Measurements from ENCODE around the gene FOXO3.
"Not testable (repeated sequence)": the region's sequence is repeated elsewhere in the genome, so short reads cannot be mapped to it uniquely, and the experiment has no call there.

The FOXO3 gene

DNA sequence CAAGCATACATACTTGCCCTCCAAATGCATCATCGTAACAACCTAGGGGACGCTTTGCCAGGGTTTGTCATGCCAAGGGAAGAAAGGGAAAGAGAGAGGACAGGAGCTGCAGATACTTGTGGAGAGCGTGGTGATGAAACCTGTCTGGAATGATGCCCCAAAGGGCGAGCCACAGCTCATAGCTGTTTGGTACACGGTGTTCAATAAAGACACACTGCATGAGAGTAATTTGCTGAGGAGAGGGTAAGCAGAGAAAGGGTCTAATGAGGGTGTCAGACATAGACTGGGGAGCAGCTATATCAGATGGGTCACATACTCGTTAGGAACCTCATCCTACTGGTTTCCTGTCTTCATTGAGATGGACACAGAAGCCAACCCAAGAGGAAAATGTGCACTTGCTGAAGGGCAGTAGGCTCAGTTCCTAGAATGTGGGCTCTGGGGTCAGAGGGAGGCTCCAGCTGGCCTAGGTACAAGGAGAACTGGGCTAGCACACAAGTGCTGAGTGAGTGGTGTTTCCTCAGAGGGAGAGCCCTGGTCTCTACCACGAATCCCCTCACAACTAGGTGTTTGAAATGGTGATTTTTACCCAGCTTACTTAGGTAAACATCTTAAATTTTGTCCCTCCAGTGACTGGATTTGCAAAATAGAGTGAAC, 5.2 kb upstream of the FOXO3 start:
- no peak for DNase-seq (ENCODE audit: low read depth in 2 of 2)

- no peak for DNase-seq (ENCODE audit: low read depth in 2 of 2)
These were observed 4.5 kb upstream of the FOXO3 start for GRCh38 chr6:108556250-108556649.

- DNase-seq (ENCODE audit: low read depth in 2 of 2), result no peak
These were observed 3.7 kb upstream of the FOXO3 start for GRCh38 chr6:108556866-108557493.

GRCh38 chr6:108557494-108558371, 3.0 kb upstream of the FOXO3 start:
- peak in 1 of 2 experiments; percentile 53 for DNase-seq (ENCODE audit: low read depth in 2 of 2)

- peak; percentile 89 to 91 for DNase-seq (ENCODE audit: low read depth in 2 of 2)
These were observed 2.2 kb upstream of the FOXO3 start for GRCh38 chr6:108558372-108559096.

- peak; percentile 64 to 67 for DNase-seq (ENCODE audit: low read depth in 2 of 2)
These were observed 1.4 kb upstream of the FOXO3 start for GRCh38 chr6:108559097-108559883.

- no peak for DNase-seq (ENCODE audit: low read depth in 2 of 2)
These were observed 744 bp upstream of the FOXO3 start for GRCh38 chr6:108559884-108560462.

DNA sequence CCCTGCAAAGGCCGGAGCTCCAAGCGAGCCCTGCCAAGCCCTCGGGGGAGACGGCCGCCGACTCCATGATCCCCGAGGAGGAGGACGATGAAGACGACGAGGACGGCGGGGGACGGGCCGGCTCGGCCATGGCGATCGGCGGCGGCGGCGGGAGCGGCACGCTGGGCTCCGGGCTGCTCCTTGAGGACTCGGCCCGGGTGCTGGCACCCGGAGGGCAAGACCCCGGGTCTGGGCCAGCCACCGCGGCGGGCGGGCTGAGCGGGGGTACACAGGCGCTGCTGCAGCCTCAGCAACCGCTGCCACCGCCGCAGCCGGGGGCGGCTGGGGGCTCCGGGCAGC, 561 bp downstream of the FOXO3 start:
- DNase-seq (ENCODE audit: low read depth in 2 of 2), result not testable (repeated sequence)

DNA sequence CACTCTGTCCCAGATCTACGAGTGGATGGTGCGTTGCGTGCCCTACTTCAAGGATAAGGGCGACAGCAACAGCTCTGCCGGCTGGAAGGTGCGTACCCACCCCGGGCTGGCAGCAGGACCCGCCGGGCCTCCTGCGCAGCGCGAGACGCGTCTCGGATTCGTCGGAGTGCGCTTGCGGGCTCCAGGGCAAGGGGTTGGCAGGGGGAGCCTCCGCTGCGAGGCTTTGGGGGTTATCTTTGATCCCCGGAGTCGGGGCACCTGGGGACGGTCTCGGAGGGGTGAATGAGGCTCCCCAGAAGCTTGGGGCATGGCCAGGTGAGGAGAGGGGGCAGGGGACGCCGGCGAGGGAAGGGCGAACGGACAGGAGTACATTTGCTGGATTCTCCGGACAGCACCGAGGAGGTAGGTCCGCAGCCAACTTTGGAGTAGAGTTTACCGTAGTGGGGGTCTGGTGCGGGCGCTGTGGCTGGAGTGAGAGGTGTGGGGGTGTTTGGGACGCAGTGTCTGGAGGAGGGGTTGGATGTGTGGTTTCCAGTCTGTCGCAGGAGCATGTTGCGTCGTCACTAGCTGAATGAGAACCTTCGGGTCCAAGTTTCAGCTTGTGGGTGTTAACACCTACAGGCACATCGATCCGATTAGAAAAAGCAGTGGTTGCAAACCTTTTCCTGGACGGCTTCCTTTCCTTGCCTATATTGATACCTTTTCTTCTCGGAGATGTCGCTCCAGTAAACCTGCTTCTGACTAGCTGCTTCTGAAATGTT, 1.2 kb downstream of the FOXO3 start:
- no peak for DNase-seq (ENCODE audit: low read depth in 2 of 2)

DNA sequence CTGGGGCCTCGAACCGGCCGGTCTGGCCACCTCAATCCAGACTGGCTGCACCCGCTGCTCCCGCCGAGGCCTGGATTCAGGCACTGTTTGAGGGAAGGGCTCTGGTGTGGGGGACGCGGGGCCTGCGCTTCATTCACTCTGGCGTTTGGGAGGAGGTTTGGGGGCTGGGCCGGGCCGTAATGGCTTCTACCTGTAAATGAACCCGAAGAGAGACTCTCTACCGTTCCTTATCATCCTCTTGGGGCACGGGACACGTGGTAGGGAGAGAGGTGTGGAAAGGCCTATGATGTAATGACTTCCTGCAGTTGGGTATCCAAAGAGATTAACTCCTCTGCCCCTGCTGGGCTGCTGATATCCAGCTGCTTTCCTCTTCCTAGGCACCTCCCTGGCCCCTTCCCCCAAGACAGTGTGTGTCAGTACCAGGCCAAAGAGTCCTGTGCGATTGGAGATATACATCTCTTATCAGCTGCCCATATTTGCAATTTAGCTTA, 1.8 kb downstream of the FOXO3 start:
- no peak for DNase-seq (ENCODE audit: low read depth in 2 of 2)

- no peak for DNase-seq (ENCODE audit: low read depth in 2 of 2)
These were observed 2.6 kb downstream of the FOXO3 start for GRCh38 chr6:108563292-108563691.

DNA sequence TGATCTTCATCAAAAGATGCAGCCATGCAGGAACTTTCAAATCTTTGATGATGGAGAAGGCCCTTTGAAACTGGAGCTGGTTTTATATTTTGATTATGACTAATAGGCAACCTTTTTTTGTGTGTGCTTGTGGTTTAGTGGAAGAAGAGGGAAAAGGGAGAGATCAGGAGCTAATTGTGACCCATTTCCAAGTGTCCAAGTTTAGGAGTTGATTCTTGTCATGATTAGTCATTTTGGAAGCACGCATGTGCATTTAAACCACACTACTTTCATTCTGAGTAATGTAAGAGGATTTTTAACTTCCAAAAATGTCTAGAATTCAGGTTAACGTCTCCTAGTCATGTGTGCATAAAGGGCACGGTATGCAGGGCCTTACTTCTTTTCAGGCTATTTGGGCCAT, 3.5 kb downstream of the FOXO3 start:
- DNase-seq (ENCODE audit: low read depth in 2 of 2), result no peak

DNA sequence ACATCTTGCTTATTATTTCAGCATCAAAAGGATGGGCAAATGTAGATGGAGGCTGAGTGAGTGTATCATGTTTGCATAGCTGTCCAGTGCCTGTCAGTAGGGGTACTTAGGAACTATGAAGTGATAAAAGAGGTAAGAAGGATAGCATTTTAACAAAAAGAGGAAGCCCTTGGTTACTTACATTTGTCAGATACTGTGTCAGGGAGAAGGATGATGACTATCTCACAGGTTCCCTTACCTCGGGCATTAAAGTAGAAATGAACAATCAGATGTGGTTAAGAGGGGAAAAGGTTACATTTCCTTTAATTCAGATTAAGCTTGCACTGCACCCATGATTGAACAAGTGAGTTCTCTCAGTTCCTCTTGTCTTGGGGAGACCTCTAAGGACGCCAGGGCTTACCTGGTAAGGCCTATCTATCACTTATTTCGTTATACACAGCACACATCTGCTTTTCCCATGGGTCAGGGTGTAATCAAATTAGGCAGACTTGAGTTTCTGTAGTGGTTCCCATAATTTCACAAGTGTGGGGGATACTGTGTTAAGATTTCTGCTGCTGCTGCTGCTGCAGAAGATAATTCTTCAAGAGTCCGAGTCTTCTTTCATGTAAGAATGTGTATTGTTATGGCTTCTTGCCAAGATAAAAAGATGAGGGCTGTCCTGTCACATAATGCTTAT, 4.5 kb downstream of the FOXO3 start:
- DNase-seq (ENCODE audit: low read depth in 2 of 2), result no peak

DNA sequence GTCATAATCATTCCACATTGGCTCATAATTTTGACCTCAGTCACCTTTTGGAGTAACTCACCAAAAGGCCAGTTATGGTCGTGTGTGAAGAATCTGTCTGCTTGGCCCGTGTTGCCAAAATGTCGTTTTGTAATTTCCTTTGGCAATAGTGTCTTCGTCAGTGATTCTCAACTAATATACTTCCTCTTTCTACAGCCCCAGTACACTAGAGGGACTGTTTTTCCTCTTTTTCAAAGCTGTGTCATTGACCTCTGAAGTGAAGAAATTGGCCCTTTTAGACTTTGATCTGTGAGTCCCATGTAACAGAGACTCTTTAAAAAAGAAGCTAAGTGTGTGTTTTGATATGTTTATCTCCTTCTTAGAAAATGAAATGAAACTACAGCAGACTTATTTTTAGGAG, 5.2 kb downstream of the FOXO3 start:
- DNase-seq (ENCODE audit: low read depth in 2 of 2), result no peak

DNA sequence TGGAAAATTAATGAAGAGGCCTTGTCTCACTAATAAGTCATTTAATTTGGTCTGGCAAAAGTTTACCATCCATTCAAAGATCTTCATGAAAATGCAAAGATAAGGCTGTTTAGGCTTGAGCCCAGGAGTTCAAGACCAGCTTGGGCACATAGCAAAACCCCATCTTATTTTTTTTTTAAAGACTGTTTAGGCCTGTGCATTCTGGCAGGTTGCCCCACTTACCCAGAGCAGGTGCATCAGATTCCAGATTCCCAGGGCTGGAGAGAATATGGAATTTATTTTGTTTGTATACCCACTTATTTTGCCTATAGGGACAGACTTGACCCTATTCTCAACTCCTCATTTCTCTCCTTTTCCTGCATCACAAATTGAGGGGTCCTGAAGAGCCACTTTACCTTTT, 5.7 kb downstream of the FOXO3 start:
- DNase-seq (ENCODE audit: low read depth in 2 of 2), result no peak

GRCh38 chr6:108568101-108568500, 7.4 kb downstream of the FOXO3 start:
- no peak for DNase-seq (ENCODE audit: low read depth in 2 of 2)

GRCh38 chr6:108568551-108569305, 8.0 kb downstream of the FOXO3 start:
- no peak for DNase-seq (ENCODE audit: low read depth in 2 of 2)

- no peak for DNase-seq (ENCODE audit: low read depth in 2 of 2)
These were observed 9.8 kb downstream of the FOXO3 start for GRCh38 chr6:108570517-108570916.
